K562 (cell line): ENCODE measurements around the gene MAN1A1. TPM values are rescaled to one million over a fixed set of nuclear protein-coding genes. Genes with fewer than 3 reads are reported as not detected.
A peak's percentile ranks its signal among the peaks of the same experiment; 100 is the strongest.

Experiments
- BHLHE40 ChIP-seq: IDR thresholded peaks from 2 replicates; pipeline ENCODE4 v1.6.1; 2011; ENCODE audit warnings: low read length, improper control_type of control experiment
- BRF1 ChIP-seq: IDR thresholded peaks from 3 replicates; pipeline ENCODE4 v1.6.1; 2011; ENCODE audit warnings: borderline replicate concordance, mild to moderate bottlenecking; ENCODE audit not compliant: insufficient read length; ENCODE audit errors: extremely low read depth
- CREBBP ChIP-seq: IDR thresholded peaks from one replicate; pipeline ENCODE4 v1.6.1; 2012; ENCODE audit warnings: low read depth, mild to moderate bottlenecking, control low read depth, inconsistent platforms, low read length
- FUS ChIP-seq: fragments of 200-400 bp; formaldehyde crosslinking; optimal IDR thresholded peaks from 2 replicates; pipeline ENCODE3; 2017; ENCODE audit warnings: low read depth, low read length
- GTF2E2 ChIP-seq: fragments of 200-800 bp; sonication (Bioruptor generic); IDR thresholded peaks from 2 replicates; pipeline ENCODE4 v1.6.1; 2016; ENCODE audit warnings: missing genetic modification characterization, missing compliant biosample characterization
- HCFC1 ChIP-seq: IDR thresholded peaks from 2 replicates; pipeline ENCODE4 v1.6.1; 2012; ENCODE audit warnings: low read depth, low read length, improper control_type of control experiment
- HNRNPL ChIP-seq: fragments of 200-400 bp; formaldehyde crosslinking; IDR thresholded peaks from 2 replicates; pipeline ENCODE4 v1.6.1; 2017; ENCODE audit warnings: low read depth, mild to moderate bottlenecking, low read length
- IRF2 ChIP-seq: sonication (generic); formaldehyde crosslinking; IDR thresholded peaks from 2 replicates; pipeline ENCODE4 v1.8.1; 2022; ENCODE audit warnings: mild to moderate bottlenecking, missing genetic modification reagents
- KHSRP ChIP-seq: fragments of 450-650 bp; IDR thresholded peaks from 2 replicates; pipeline ENCODE4 v1.6.1; 2017
- KLF6 ChIP-seq: fragments of 250-450 bp; sonication (Bioruptor Pico); IDR thresholded peaks from 2 replicates; pipeline ENCODE4 v1.4.0; 2020; ENCODE audit warnings: mild to moderate bottlenecking, moderate library complexity, borderline replicate concordance
- MAFG ChIP-seq: fragments of 450-650 bp; conservative IDR thresholded peaks from 2 replicates; pipeline ENCODE4 v1.6.1; 2016; ENCODE audit warnings: missing genetic modification characterization, missing compliant biosample characterization
- MBD1 ChIP-seq: fragments of 250-450 bp; sonication (Bioruptor Pico); IDR thresholded peaks from 2 replicates; pipeline ENCODE4 v1.8.0; 2022; ENCODE audit warnings: inconsistent platforms
- NFATC3 ChIP-seq: fragments of 450-650 bp; IDR thresholded peaks from 2 replicates; pipeline ENCODE4 v1.6.1; 2017; ENCODE audit warnings: mild to moderate bottlenecking
- PHB2 ChIP-seq: fragments of 450-650 bp; IDR thresholded peaks from 2 replicates; pipeline ENCODE4 v1.6.1; 2017; ENCODE audit warnings: low read depth
- RAD21 ChIP-seq, 2 experiments: fragments of 250-450 bp in 1 of 2; fragments of 450-650 bp in 1 of 2; sonication (Bioruptor Pico) in 1 of 2; formaldehyde crosslinking in 1 of 2; IDR thresholded peaks in 1 of 2; conservative IDR thresholded peaks in 1 of 2; 2 replicates each; pipeline versions ENCODE4 v1.4.0 to v1.8.0; 2020 to 2022; ENCODE audit warnings: mild to moderate bottlenecking in 2 of 2, moderate library complexity in 1 of 2
- RB1 ChIP-seq: fragments of 450-650 bp; IDR thresholded peaks from 2 replicates; pipeline ENCODE4 v1.6.1; 2017; ENCODE audit warnings: low read depth, mild to moderate bottlenecking
- RBM17 ChIP-seq: fragments of 200-400 bp; formaldehyde crosslinking; IDR thresholded peaks from 2 replicates; pipeline ENCODE4 v1.6.1; 2017; ENCODE audit warnings: low read depth, mild to moderate bottlenecking, low read length, borderline replicate concordance
- SAFB2 ChIP-seq: fragments of 200-400 bp; formaldehyde crosslinking; IDR thresholded peaks from 2 replicates; pipeline ENCODE4 v1.6.1; 2018; ENCODE audit warnings: borderline replicate concordance, low read length, low read depth, moderate library complexity; ENCODE audit not compliant: severe bottlenecking
- SREBF2 ChIP-seq: sonication (generic); formaldehyde crosslinking; IDR thresholded peaks from 2 replicates; pipeline ENCODE4 v1.4.0; 2020; ENCODE audit warnings: mild to moderate bottlenecking, missing genetic modification reagents
- ZEB2 ChIP-seq: fragments of 450-650 bp; IDR thresholded peaks from 2 replicates; pipeline ENCODE4 v1.6.1; 2016
- ZFP91 ChIP-seq: sonication (generic); formaldehyde crosslinking; IDR thresholded peaks from 2 replicates; pipeline ENCODE4 v1.8.0; 2022; ENCODE audit warnings: mild to moderate bottlenecking, missing genetic modification reagents
- ZNF277 ChIP-seq: fragments of 250-450 bp; sonication (Bioruptor Pico); IDR thresholded peaks from 2 replicates; pipeline ENCODE4 v1.8.0; 2022; ENCODE audit warnings: inconsistent platforms, mild to moderate bottlenecking, moderate library complexity, borderline replicate concordance
- ZNF785 ChIP-seq: fragments of 250-450 bp; sonication (Bioruptor Pico); IDR thresholded peaks from 2 replicates; pipeline ENCODE4 v1.4.0; 2020; ENCODE audit warnings: mild to moderate bottlenecking
- polyA plus RNA-seq, 8 experiments: library from polyadenylated mRNA; depleted of rRNA in 4 of 8; stranded (reverse) in 5 of 8; unstranded in 3 of 8; fragments of >200 nt; fragmentation: Nextera tagmentation in 2 of 8; fragmentation: Illumina TruSeq in 1 of 8; extraction: Ambion mirVana in 2 of 8; extraction: Trizol in 1 of 8; gene quantifications; 2 replicates each; pipeline versions ENCODE4 v1.2.1 to v1.2.3, GENCODE V29; 2011 to 2014; ENCODE audit warnings: inconsistent platforms in 1 of 8, missing spikeins in 1 of 8
- total RNA-seq, 7 experiments: library from RNA; depleted of rRNA in 6 of 7; stranded (reverse); fragments of >200 nt in 6 of 7; fragmentation: Illumina TruSeq in 2 of 7; extraction: Trizol in 2 of 7; gene quantifications; 2 replicates each; pipeline versions ENCODE4 v1.2.1 to v1.2.3, GENCODE V29; 2011 to 2021; ENCODE audit warnings: low replicate concordance in 1 of 7
- TF ChIP-seq, protein P1 (sequence below): fragments of 450-650 bp; formaldehyde crosslinking; IDR thresholded peaks from 2 replicates; pipeline ENCODE4 v1.4.0; 2022; ENCODE audit warnings: missing genetic modification characterization

MAN1A1 gene
- total and polyA plus RNA-seq, 9 of the 15 experiments (the other 6 are each of a cell fraction or from before 2014, with no cell fraction given) = 24.5 to 78.4 (median 59.7) TPM

- TF ChIP-seq FUS (no peak), GTF2E2 (tag) (no peak), HCFC1 (no peak), HNRNPL (no peak), RB1 (no peak), ZNF277 (CRISPR knock-in tag) (no peak), BHLHE40 (no peak), ZFP91 (CRISPR knock-in tag) (no peak), CREBBP (no peak), ZNF785 (CRISPR knock-in tag) (no peak), RAD21 (CRISPR knock-in tag; conservative IDR thresholded peaks at IDR 0.05 in 1 of 2, IDR thresholded peaks at IDR 0.05 in 1 of 2) (no peak; a peak in 1 of 4 replicates), SAFB2 (no peak), MBD1 (CRISPR knock-in tag) (no peak), PHB2 (no peak), SREBF2 (CRISPR knock-in tag) (no peak), NFATC3 (no peak), RBM17 (no peak), MAFG (tag) (peak; percentile 69), ZEB2 (no peak; the same call in 1 of the 2 replicates), KHSRP (no peak), BRF1 (no peak), KLF6 (CRISPR knock-in tag) (no peak), IRF2 (CRISPR knock-in tag) (no peak)
- TF ChIP-seq, protein P1, sequence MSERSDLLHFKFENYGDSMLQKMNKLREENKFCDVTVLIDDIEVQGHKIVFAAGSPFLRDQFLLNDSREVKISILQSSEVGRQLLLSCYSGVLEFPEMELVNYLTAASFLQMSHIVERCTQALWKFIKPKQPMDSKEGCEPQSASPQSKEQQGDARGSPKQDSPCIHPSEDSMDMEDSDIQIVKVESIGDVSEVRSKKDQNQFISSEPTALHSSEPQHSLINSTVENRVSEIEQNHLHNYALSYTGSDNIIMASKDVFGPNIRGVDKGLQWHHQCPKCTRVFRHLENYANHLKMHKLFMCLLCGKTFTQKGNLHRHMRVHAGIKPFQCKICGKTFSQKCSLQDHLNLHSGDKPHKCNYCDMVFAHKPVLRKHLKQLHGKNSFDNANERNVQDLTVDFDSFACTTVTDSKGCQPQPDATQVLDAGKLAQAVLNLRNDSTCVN (CRISPR knock-in tag) = no peak
Measured at GRCh38 chr6:119347466-119348095, 2.0 kb downstream of the MAN1A1 start (continued).
